NOMO-1 treated with dmso at 0.1 percent for 144 hours (cell line): ENCODE data around the gene GJB4.
"Not testable (repeated sequence)": the region's sequence is repeated elsewhere in the genome, so short reads cannot be mapped to it uniquely, and the experiment has no call there.

Experiments used
- DNase-seq: peaks from one replicate; lab custom pipeline; 2025; ENCODE audit not compliant: unreplicated experiment; lab: John Stamatoyannopoulos, UW

GJB4 gene

GRCh38 chr1:34794790-34795180 lies 35.2 kb downstream of the GJB4 start:
- no peak for DNase-seq

- DNase-seq, result no peak
Observed at GRCh38 chr1:34795916-34796315, 36.4 kb downstream of the GJB4 start.

GRCh38 chr1:34796990-34797389 lies 37.5 kb downstream of the GJB4 start:
- no peak for DNase-seq

- DNase-seq, result no peak
Observed at GRCh38 chr1:34800214-34800613, 40.7 kb downstream of the GJB4 start.

GRCh38 chr1:34803770-34804169 lies 44.2 kb downstream of the GJB4 start:
- DNase-seq, result no peak

GRCh38 chr1:34806396-34806795 lies 46.9 kb downstream of the GJB4 start:
- no peak for DNase-seq

GRCh38 chr1:34808051-34808810 lies 48.7 kb downstream of the GJB4 start:
- DNase-seq, result no peak

GRCh38 chr1:34810781-34811180 lies 51.2 kb downstream of the GJB4 start:
- not testable (repeated sequence) for DNase-seq
